CD14-positive monocyte (primary cell): ENCODE measurements around the gene FAM114A2. TPM values are rescaled to one million over a fixed set of nuclear protein-coding genes. Genes with fewer than 3 reads are reported as not detected.
A peak's percentile ranks its signal among the peaks of the same experiment; 100 is the strongest.

Experiments
- DNase-seq, 3 donors: peaks; one replicate each; pipeline ENCODE4 v3.0.0-alpha.2; 2011 to 2022
- H2AFZ ChIP-seq: 2 replicates; pipeline ENCODE4 v1.6.0; 2012; ENCODE audit warnings: mild to moderate bottlenecking, low read depth, low read length, inconsistent platforms; ENCODE audit not compliant: insufficient read depth, poor library complexity, severe bottlenecking
- H3K27ac ChIP-seq, 2 donors: 1 replicate in 1 of 2; 2 replicates in 1 of 2; pipeline ENCODE4 v1.5.1; 2012 to 2013; ENCODE audit warnings: low read length in 2 of 2, control low read depth in 1 of 2, inconsistent platforms in 1 of 2, low read depth in 1 of 2, mild to moderate bottlenecking in 1 of 2
- H3K27me3 ChIP-seq, 2 donors: one replicate each; pipeline versions ENCODE4 v1.6.0 to v1.6.1; 2011 to 2013; ENCODE audit warnings: low read length in 2 of 2; ENCODE audit not compliant: control insufficient read depth in 2 of 2, insufficient read depth in 2 of 2
- H3K36me3 ChIP-seq, 2 donors: replicated peaks in 1 of 2; 1 replicate in 1 of 2; 2 replicates in 1 of 2; pipeline versions ENCODE4 v1.5.1 to v1.6.1; 2012 to 2013; ENCODE audit warnings: low read length in 2 of 2, control low read depth in 1 of 2, inconsistent platforms in 1 of 2, mild to moderate bottlenecking in 1 of 2; ENCODE audit not compliant: insufficient read depth in 2 of 2, control insufficient read depth in 1 of 2
- H3K4me1 ChIP-seq, 2 donors: 1 replicate in 1 of 2; 2 replicates in 1 of 2; pipeline versions ENCODE4 v1.5.1 to v1.6.1; 2012 to 2013; ENCODE audit warnings: low read length in 2 of 2, control low read depth in 1 of 2, inconsistent platforms in 1 of 2, mild to moderate bottlenecking in 1 of 2, moderate library complexity in 1 of 2; ENCODE audit not compliant: insufficient read depth in 2 of 2, control insufficient read depth in 1 of 2
- H3K4me2 ChIP-seq: replicated peaks from 2 replicates; pipeline ENCODE3; 2012; ENCODE audit warnings: low read length, moderate library complexity, mild to moderate bottlenecking; ENCODE audit not compliant: poor library complexity, severe bottlenecking; ENCODE audit errors: extremely low read depth
- H3K4me3 ChIP-seq, 3 experiments: fragments of 200-600 bp in 1 of 3; sonication (generic) in 1 of 3; replicated peaks in 1 of 3; 1 replicate in 2 of 3; 2 replicates in 1 of 3; pipeline ENCODE4 v1.5.1; 2011 to 2013; ENCODE audit warnings: low read length in 3 of 3, mild to moderate bottlenecking in 3 of 3, control low read depth in 2 of 3, low read depth in 2 of 3, inconsistent platforms in 1 of 3, moderate library complexity in 1 of 3
- H3K79me2 ChIP-seq: 2 replicates; pipeline ENCODE4 v1.6.0; 2012; ENCODE audit warnings: mild to moderate bottlenecking, control low read depth, inconsistent platforms, low read length, moderate library complexity; ENCODE audit not compliant: insufficient read depth
- H3K9ac ChIP-seq: 2 replicates; pipeline ENCODE4 v1.6.0; 2017; ENCODE audit warnings: low read length, mild to moderate bottlenecking; ENCODE audit not compliant: insufficient read depth, poor library complexity, severe bottlenecking
- H3K9me3 ChIP-seq, 2 donors: replicated peaks in 1 of 2; 1 replicate in 1 of 2; 2 replicates in 1 of 2; pipeline versions ENCODE4 v1.5.1 to v1.6.1; 2012 to 2013; ENCODE audit warnings: low read length in 2 of 2, control low read depth in 1 of 2; ENCODE audit not compliant: control insufficient read depth in 1 of 2, insufficient read depth in 1 of 2
- H4K20me1 ChIP-seq: 2 replicates; pipeline ENCODE4 v1.6.0; 2012; ENCODE audit warnings: mild to moderate bottlenecking, low read length, control low read depth, moderate library complexity; ENCODE audit not compliant: insufficient read depth
- H3K27ac Mint-ChIP-seq, 7 donors: one replicate each; pipeline ENCODE4 v1.8.0; 2020; ENCODE audit warnings: mild to moderate bottlenecking in 7 of 7, mixed read lengths in 7 of 7, moderate library complexity in 6 of 7, inconsistent platforms in 2 of 7
- H3K27me3 Mint-ChIP-seq, 3 donors: one replicate each; pipeline ENCODE4 v1.8.0; 2021 to 2022; ENCODE audit warnings: low read depth in 3 of 3, mild to moderate bottlenecking in 3 of 3, mixed read lengths in 3 of 3, moderate library complexity in 3 of 3, inconsistent platforms in 1 of 3
- H3K36me3 Mint-ChIP-seq, 2 donors: one replicate each; pipeline ENCODE4 v1.8.0; 2020; ENCODE audit warnings: mixed read lengths in 2 of 2, inconsistent platforms in 1 of 2, mild to moderate bottlenecking in 1 of 2
- H3K4me1 Mint-ChIP-seq: one replicate; pipeline ENCODE4 v1.8.0; 2020; ENCODE audit warnings: mild to moderate bottlenecking, mixed read lengths
- H3K4me3 Mint-ChIP-seq, 2 donors: one replicate each; pipeline ENCODE4 v1.8.0; 2020; ENCODE audit warnings: mild to moderate bottlenecking in 2 of 2, mixed read lengths in 2 of 2, moderate library complexity in 1 of 2
- H3K9me3 Mint-ChIP-seq, 7 donors: one replicate each; pipeline ENCODE4 v1.8.0; 2020 to 2022; ENCODE audit warnings: mixed read lengths in 7 of 7, mild to moderate bottlenecking in 6 of 7, moderate library complexity in 6 of 7, inconsistent platforms in 2 of 7
- CTCF ChIP-seq: fragments of 200-600 bp; IDR thresholded peaks from one replicate; pipeline ENCODE4 v1.8.0; 2022; ENCODE audit warnings: antibody characterized with exemption, mild to moderate bottlenecking
- WGBS: methylation state at CpG from one replicate; pipeline ENCODE4 v1.1.5; 2013; ENCODE audit warnings: missing lambda C conversion rate; ENCODE audit not compliant: insufficient coverage; 5-methylcytosine and 5-hydroxymethylcytosine counted together
- intact Hi-C, 2 donors: fragments of 100-400 bp; cut with micrococcal nuclease; formaldehyde crosslinking; loops; one replicate each; pipeline versions ENCODE4 v1.15.0 to v1.15.1; 2023
- polyA plus RNA-seq, 3 donors: library from polyadenylated mRNA; depleted of rRNA in 1 of 3; unstranded in 2 of 3; stranded (reverse) in 1 of 3; fragments of 300-500 nt in 2 of 3; fragments of >200 nt in 1 of 3; fragmentation: Illumina TruSeq in 2 of 3; gene quantifications; 1 replicate in 2 of 3; 2 replicates in 1 of 3; pipeline ENCODE4 v1.2.3, GENCODE V29; 2012 to 2021

Gene FAM114A2
- polyA plus RNA-seq, 3 donors = 6.7 to 18.4 (median 15.6) TPM

- peaks cover 32% of the 10 kb centered on the region for H3K4me1 Mint-ChIP-seq
- H3K79me2 ChIP-seq = peaks cover 65% of the 10 kb centered on the region
- TF ChIP-seq CTCF = no peak
- no peak overlapping the region for H3K4me2 ChIP-seq
- H3K4me1 ChIP-seq = peaks cover 20 to 29% of the 10 kb centered on the region in 2 donors
- H3K9me3 ChIP-seq = no peaks in the 10 kb centered on the region
- H2AFZ ChIP-seq = no peak overlapping the region
- no peak overlapping the region for H3K4me3 Mint-ChIP-seq
- H3K27me3 Mint-ChIP-seq = no peaks in the 10 kb centered on the region
- no peak overlapping the region for H3K9ac ChIP-seq
- H3K36me3 ChIP-seq = peaks cover 0 to 18% of the 10 kb centered on the region in 2 donors
- WGBS = 88% methylated on average over 1 of the region's 3 CpGs
- no peaks in the 10 kb centered on the region for H3K27me3 ChIP-seq
- intact Hi-C loops = loop anchor here in 1 of 2 donors (5.0 kb wide), 1 partner anchor 403 kb away; the partner anchor contains the start of gene SAP30L
- no peak overlapping the region for H3K27ac ChIP-seq
- DNase-seq = no peak
- H3K9me3 Mint-ChIP-seq = no peaks in the 10 kb centered on the region
- H3K36me3 Mint-ChIP-seq = peaks cover 17 to 19% of the 10 kb centered on the region in 2 donors
- no peak overlapping the region for H3K27ac Mint-ChIP-seq
- peaks cover 43% of the 10 kb centered on the region for H4K20me1 ChIP-seq
- H3K4me3 ChIP-seq = no peak overlapping the region
Measured at GRCh38 chr5:154044099-154044498, 5.4 kb upstream of the FAM114A2 start.

GRCh38 chr5:154042766-154043165, 4.1 kb upstream of the FAM114A2 start:
- DNase-seq = peak; percentile 12 to 60 (median 39)
- Mint-ChIP-seq H3K4me1 (peaks cover 41% of the 10 kb centered on the region), H3K27me3 (no peaks in the 10 kb centered on the region), H3K36me3 (peaks cover 17 to 21% of the 10 kb centered on the region in 2 donors), H3K4me3 (peak overlapping the region in 1 of 2 donors; percentile 57), H3K27ac (peak overlapping the region in 2 of 7 donors; percentile 19 to 74), H3K9me3 (no peaks in the 10 kb centered on the region)
- H3K9me3 ChIP-seq = no peaks in the 10 kb centered on the region
- peak overlapping the region; percentile 20 for H3K4me2 ChIP-seq
- intact Hi-C loops = loop anchor here in 1 of 2 donors (5.0 kb wide), 1 partner anchor 405 kb away; the partner anchor contains the start of gene SAP30L
- TF ChIP-seq CTCF = no peak
- H2AFZ ChIP-seq = no peak overlapping the region
- H3K4me1 ChIP-seq = peaks cover 23 to 36% of the 10 kb centered on the region in 2 donors
- H3K9ac ChIP-seq = no peak overlapping the region
- H4K20me1 ChIP-seq = peaks cover 34% of the 10 kb centered on the region
- H3K36me3 ChIP-seq = peaks cover 0 to 18% of the 10 kb centered on the region in 2 donors
- no peak overlapping the region for H3K4me3 ChIP-seq
- H3K27me3 ChIP-seq = no peaks in the 10 kb centered on the region
- H3K27ac ChIP-seq = peak overlapping the region in 1 of 2 donors; percentile 0
- peaks cover 72% of the 10 kb centered on the region for H3K79me2 ChIP-seq
- no CpG with 5 or more reads among the region's 2 CpGs for WGBS
